ENCODE results near the gene CRYBG3.

The CRYBG3 gene

GRCh38 chr3:97882975-97883598 is 61.3 kb downstream of the CRYBG3 start:
- TF ChIP-seq NFIC (IDR thresholded peaks at IDR 0.05) (peak; percentile 70), EP300 (IDR thresholded peaks at IDR 0.05; ENCODE audit: borderline replicate concordance) (no peak), USF1 (IDR thresholded peaks at IDR 0.05) (peak; percentile 49; the same call in 1 of the 2 replicates)

GRCh38 chr3:97883736-97884135 is 61.9 kb downstream of the CRYBG3 start:
- TF ChIP-seq TCF12 (IDR thresholded peaks at IDR 0.05; ENCODE audit: low read depth) = no peak

DNA sequence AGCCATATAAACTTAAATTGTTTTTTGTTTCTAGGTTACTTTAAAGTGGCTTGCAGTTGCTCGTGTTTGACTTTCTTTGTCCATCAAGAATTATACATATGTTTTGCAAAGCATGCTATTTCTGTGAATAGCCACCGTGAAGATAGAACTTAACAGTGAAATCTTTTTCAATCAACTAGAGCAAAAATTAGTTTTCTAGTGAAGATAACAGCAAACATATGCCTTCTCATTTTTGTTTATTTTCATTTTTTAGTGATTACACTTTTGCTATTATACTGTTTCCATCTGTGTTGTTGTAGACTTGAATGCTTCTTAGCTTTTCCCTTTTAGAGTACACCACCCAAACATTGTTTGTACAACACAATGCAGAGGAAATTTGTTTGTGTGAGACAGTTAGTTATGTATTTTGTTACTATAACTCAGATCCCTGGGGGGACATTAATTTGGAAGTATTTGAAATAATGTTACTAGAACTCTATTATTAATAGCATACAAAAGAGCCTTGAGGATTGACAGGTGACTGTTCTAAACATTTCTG is 62.8 kb downstream of the CRYBG3 start:
- TF ChIP-seq CREB1 (IDR thresholded peaks at IDR 0.05; ENCODE audit: low read depth) (no peak), TAF1 (IDR thresholded peaks at IDR 0.05; ENCODE audit: low read depth) (no peak), FOXM1 (IDR thresholded peaks at IDR 0.05; ENCODE audit: borderline replicate concordance, low read depth) (no peak), EGR1 (IDR thresholded peaks at IDR 0.05) (no peak), TCF12 (IDR thresholded peaks at IDR 0.05; ENCODE audit: low read depth) (no peak), REST (IDR thresholded peaks at IDR 0.05; ENCODE audit: low read depth) (no peak), TEAD4 (IDR thresholded peaks at IDR 0.05) (no peak), MAX (IDR thresholded peaks at IDR 0.05) (no peak), USF1 (IDR thresholded peaks at IDR 0.05) (no peak), ZBTB7A (IDR thresholded peaks at IDR 0.05; ENCODE audit: low read depth) (no peak)

- TF ChIP-seq RAD21 (IDR thresholded peaks at IDR 0.05; ENCODE audit: low read depth) = no peak
- TF ChIP-seq NFIC (IDR thresholded peaks at IDR 0.05) = no peak
- TF ChIP-seq USF1 (IDR thresholded peaks at IDR 0.05) = no peak
- TF ChIP-seq ZBTB7A (IDR thresholded peaks at IDR 0.05; ENCODE audit: low read depth) = no peak
- no peak for TF ChIP-seq EGR1 (IDR thresholded peaks at IDR 0.05)
- TF ChIP-seq MAX (IDR thresholded peaks at IDR 0.05) = no peak
- TF ChIP-seq REST (IDR thresholded peaks at IDR 0.05; ENCODE audit: low read depth) = no peak
- TF ChIP-seq CREB1 (IDR thresholded peaks at IDR 0.05; ENCODE audit: low read depth) = no peak
- TF ChIP-seq TCF12 (IDR thresholded peaks at IDR 0.05; ENCODE audit: low read depth) = no peak
- no peak for TF ChIP-seq EP300 (IDR thresholded peaks at IDR 0.05; ENCODE audit: borderline replicate concordance)
- no peak for TF ChIP-seq TEAD4 (IDR thresholded peaks at IDR 0.05)
- no peak for TF ChIP-seq TAF1 (IDR thresholded peaks at IDR 0.05; ENCODE audit: low read depth)
- no peak for TF ChIP-seq CEBPB (IDR thresholded peaks at IDR 0.05)
- no peak for TF ChIP-seq FOXM1 (IDR thresholded peaks at IDR 0.05; ENCODE audit: borderline replicate concordance, low read depth)
These were observed 64.4 kb downstream of the CRYBG3 start for GRCh38 chr3:97885931-97886824.

DNA sequence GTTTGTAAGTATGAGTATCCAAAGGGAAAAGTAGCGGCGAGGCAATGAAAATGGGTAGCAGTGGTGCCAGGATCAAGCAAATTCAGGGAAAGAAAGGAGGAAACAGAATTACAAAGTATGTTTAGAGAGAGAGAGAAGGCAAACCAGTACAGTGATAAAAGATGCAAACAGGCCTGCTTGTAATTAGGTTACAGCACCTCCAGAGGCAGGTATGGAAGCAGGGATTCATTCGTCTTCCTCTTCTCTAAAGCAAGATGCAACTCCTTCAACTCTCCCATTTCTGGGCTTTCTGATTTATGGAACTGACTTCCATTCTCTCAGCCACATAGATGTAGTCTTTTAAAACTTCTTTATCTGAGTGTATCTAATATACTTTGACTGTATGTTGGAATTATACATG is 68.0 kb downstream of the CRYBG3 start:
- no peak for TF ChIP-seq MAX (IDR thresholded peaks at IDR 0.05)

GRCh38 chr3:97892852-97893251 is 71.0 kb downstream of the CRYBG3 start:
- no peak for TF ChIP-seq EGR1 (IDR thresholded peaks at IDR 0.05)
